OCI-LY7 (cell line): ENCODE data around the gene RUFY3. TPM values are rescaled to one million over a fixed set of nuclear protein-coding genes. Genes with fewer than 3 reads are reported as not detected.

Source experiments
- BruUV-seq: library from RNA; stranded (reverse); fragments of 400-500 nt; replicated peaks from 2 replicates; lab custom pipeline; 2021; lab: Mats Ljungman, UMichigan
- CTCF ChIA-PET: fragments of 300-600 bp; sonication (Branson Sonifier 250); formaldehyde crosslinking; loops from one replicate; lab custom pipeline; 2022; ENCODE audit warnings: antibody characterized with exemption; ENCODE audit not compliant: unreplicated experiment; lab: Charles Lee
- POLR2A ChIA-PET: fragments of 300-600 bp; sonication (Branson Sonifier 250); formaldehyde crosslinking; loops from one replicate; lab custom pipeline; 2022; ENCODE audit warnings: antibody characterized with exemption; lab: Charles Lee
- DNase-seq: peaks from one replicate; pipeline ENCODE4 v3.0.0-alpha.2; 2015; ENCODE audit warnings: low spot score
- H2AFZ ChIP-seq: fragments of 200-600 bp; sonication (generic), shearing (Covaris generic); 2 replicates; pipeline ENCODE4 v1.6.1; 2014; ENCODE audit warnings: mild to moderate bottlenecking, antibody characterized with exemption, low read length, moderate library complexity
- H3K27ac ChIP-seq: fragments of 200-600 bp; sonication (generic); 2 replicates; pipeline ENCODE4 v1.5.1; 2014; ENCODE audit warnings: mixed run types, low read depth, mild to moderate bottlenecking, moderate library complexity, low read length, inconsistent platforms; ENCODE audit not compliant: poor library complexity, severe bottlenecking
- H3K36me3 ChIP-seq: fragments of 200-600 bp; sonication (generic); 2 replicates; pipeline ENCODE4 v1.6.1; 2014; ENCODE audit warnings: mild to moderate bottlenecking, antibody characterized with exemption, low read length, moderate library complexity, mixed read lengths; ENCODE audit not compliant: insufficient read depth
- H3K4me1 ChIP-seq: fragments of 200-600 bp; sonication (generic); 2 replicates; pipeline ENCODE4 v1.5.1; 2014; ENCODE audit warnings: mild to moderate bottlenecking, low read length; ENCODE audit not compliant: insufficient read depth, poor library complexity, severe bottlenecking
- H3K4me2 ChIP-seq: fragments of 200-600 bp; sonication (generic); 2 replicates; pipeline ENCODE4 v1.6.1; 2014; ENCODE audit warnings: mild to moderate bottlenecking, low read length
- H3K4me3 ChIP-seq: fragments of 200-600 bp; sonication (generic); 2 replicates; pipeline ENCODE4 v1.5.1; 2014; ENCODE audit warnings: mild to moderate bottlenecking, low read depth, low read length; ENCODE audit not compliant: poor library complexity, severe bottlenecking
- H3K79me2 ChIP-seq: fragments of 200-600 bp; sonication (generic); 2 replicates; pipeline ENCODE4 v1.6.1; 2016; ENCODE audit warnings: low read depth, mild to moderate bottlenecking, low read length, moderate library complexity, mixed read lengths; ENCODE audit not compliant: insufficient read depth
- H3K9me2 ChIP-seq: fragments of 200-600 bp; sonication (generic); 2 replicates; pipeline ENCODE4 v1.6.1; 2016; ENCODE audit warnings: mild to moderate bottlenecking, low read length, mixed read lengths; ENCODE audit not compliant: insufficient read depth
- H3K9me3 ChIP-seq: fragments of 200-600 bp; sonication (generic); 2 replicates; pipeline ENCODE4 v1.6.1; 2014; ENCODE audit warnings: mild to moderate bottlenecking, mixed run types, low read length, mixed read lengths
- H4K20me1 ChIP-seq: fragments of 200-600 bp; sonication (generic); 2 replicates; pipeline ENCODE4 v1.6.1; 2014; ENCODE audit warnings: mild to moderate bottlenecking, antibody characterized with exemption, low read length, moderate library complexity, mixed read lengths; ENCODE audit not compliant: insufficient read depth
- CTCF ChIP-seq: fragments of 200-600 bp; sonication (generic); conservative IDR thresholded peaks from 2 replicates; pipeline ENCODE4 v1.5.1; 2014; ENCODE audit warnings: mild to moderate bottlenecking, antibody characterized with exemption, low read length, moderate library complexity, mixed read lengths
- EZH2phosphoT487 ChIP-seq: fragments of 200-600 bp; sonication (generic); IDR thresholded peaks from 2 replicates; pipeline ENCODE4 v1.6.1; 2018; ENCODE audit warnings: low read depth, borderline replicate concordance, mild to moderate bottlenecking, mixed run types, antibody characterized with exemption, low read length, moderate library complexity, mixed read lengths
- intact Hi-C: fragments of 100-400 bp; cut with micrococcal nuclease; formaldehyde crosslinking; loops from one replicate; pipeline ENCODE4 v1.10.0; 2022; ENCODE audit not compliant: unreplicated experiment
- total RNA-seq, 2 experiments: library from RNA; depleted of rRNA in 1 of 2; stranded (reverse); fragments of >200 nt in 1 of 2; shearing (Covaris generic) in 1 of 2; gene quantifications; 2 replicates each; pipeline ENCODE4 v1.2.3, GENCODE V29; 2014 to 2022

The RUFY3 gene
- total RNA-seq, 2 experiments from 2014 or later, result 36.4 to 52.2 TPM

GRCh38 chr4:70772929-70773555 is 51.3 kb downstream of the RUFY3 start:
- Histone ChIP-seq H3K36me3 (peaks cover 7% of the 10 kb centered on the region), H3K27ac (no peak overlapping the region), H3K4me1 (peaks cover 11% of the 10 kb centered on the region), H3K9me2 (no peaks in the 10 kb centered on the region), H3K4me3 (no peak overlapping the region), H3K79me2 (no peaks in the 10 kb centered on the region), H2AFZ (peak overlapping the region; percentile 15; the same call in 1 of the 2 replicates), H3K9me3 (no peaks in the 10 kb centered on the region), H4K20me1 (no peaks in the 10 kb centered on the region), H3K4me2 (peak overlapping the region; percentile 24; the same call in 1 of the 2 replicates)
- DNase-seq, result no peak
- intact Hi-C loops, result no loop called here
- BruUV-seq, result no TSS peak
- TF ChIP-seq CTCF (no peak), EZH2phosphoT487 (no peak)
- ChIA-PET POLR2A (interaction anchor here (0.6 to 1.1 kb wide), 4 partner anchors 30 to 349 kb away, joined by 3 to 4 read pairs (median 3); no protein-coding TSS in a partner anchor), CTCF (no interaction called here)

GRCh38 chr4:70778888-70779422 is 57.2 kb downstream of the RUFY3 start:
- BruUV-seq, result no TSS peak
- POLR2A ChIA-PET, result interaction anchor here (0.7 kb wide), 1 partner anchor 19 kb away, joined by 3 read pairs; no protein-coding TSS in a partner anchor
- Histone ChIP-seq H4K20me1 (no peaks in the 10 kb centered on the region), H3K9me2 (no peaks in the 10 kb centered on the region), H3K4me3 (no peak overlapping the region), H2AFZ (no peak overlapping the region), H3K4me1 (peaks cover 4% of the 10 kb centered on the region), H3K27ac (no peak overlapping the region), H3K4me2 (no peak overlapping the region), H3K36me3 (no peaks in the 10 kb centered on the region), H3K79me2 (no peaks in the 10 kb centered on the region), H3K9me3 (no peaks in the 10 kb centered on the region)
- CTCF ChIA-PET, result no interaction called here
- no peak for DNase-seq
- intact Hi-C loops, result no loop called here
- TF ChIP-seq EZH2phosphoT487 (no peak), CTCF (no peak)

GRCh38 chr4:70783096-70783495 is 61.3 kb downstream of the RUFY3 start:
- POLR2A ChIA-PET, result interaction anchor here (0.9 kb wide), 1 partner anchor 48 kb away, joined by 3 read pairs; no protein-coding TSS in a partner anchor

More at GRCh38 chr4:70783096-70783495, 61.3 kb downstream of the RUFY3 start:
- CTCF ChIA-PET, result no interaction called here
- H4K20me1 ChIP-seq, result no peaks in the 10 kb centered on the region
- no TSS peak for BruUV-seq
- intact Hi-C loops, result no loop called here
- TF ChIP-seq EZH2phosphoT487 (no peak), CTCF (no peak)
- H3K27ac ChIP-seq, result no peak overlapping the region
- no peaks in the 10 kb centered on the region for H3K9me2 ChIP-seq
- H3K4me2 ChIP-seq, result no peak overlapping the region
- H3K79me2 ChIP-seq, result no peaks in the 10 kb centered on the region
- no peak for DNase-seq
- peaks cover 3% of the 10 kb centered on the region for H3K36me3 ChIP-seq
- H3K9me3 ChIP-seq, result no peaks in the 10 kb centered on the region
- H3K4me1 ChIP-seq, result no peaks in the 10 kb centered on the region
- H3K4me3 ChIP-seq, result no peak overlapping the region
- H2AFZ ChIP-seq, result no peak overlapping the region
